HL-60/S4 (cell line): ENCODE results near the gene MEFV.

Experiments used
- in situ Hi-C: fragments of 300-500 bp; cut with MboI; formaldehyde crosslinking; loops from 2 replicates; pipeline ENCODE4 v1.14.3; 2022; ENCODE audit warnings: low sequenced_read_pairs

MEFV gene

DNA sequence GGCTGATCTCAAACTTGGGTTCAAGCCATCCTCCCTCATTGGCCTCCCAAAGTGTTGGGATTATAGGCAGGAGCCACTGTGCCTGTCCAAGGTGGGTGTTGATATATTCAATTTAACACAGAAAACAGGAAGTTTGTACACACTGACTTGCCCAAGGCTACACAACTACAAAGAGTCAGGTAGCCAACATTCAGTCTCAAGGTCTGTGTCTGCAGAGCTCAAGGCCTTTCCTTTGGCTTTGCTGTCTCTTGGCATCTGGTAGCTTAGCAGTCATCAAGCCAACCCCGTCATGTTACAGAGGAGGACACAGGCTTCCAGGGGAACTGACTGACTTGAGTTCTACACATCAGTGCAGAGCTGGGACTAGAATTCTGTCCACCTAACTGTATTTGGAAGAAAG, 11.9 kb upstream of the MEFV start:
- in situ Hi-C loops: no loop called here

GRCh38 chr16:3266873-3267537, 10.6 kb upstream of the MEFV start:
- in situ Hi-C loops: no loop called here

DNA sequence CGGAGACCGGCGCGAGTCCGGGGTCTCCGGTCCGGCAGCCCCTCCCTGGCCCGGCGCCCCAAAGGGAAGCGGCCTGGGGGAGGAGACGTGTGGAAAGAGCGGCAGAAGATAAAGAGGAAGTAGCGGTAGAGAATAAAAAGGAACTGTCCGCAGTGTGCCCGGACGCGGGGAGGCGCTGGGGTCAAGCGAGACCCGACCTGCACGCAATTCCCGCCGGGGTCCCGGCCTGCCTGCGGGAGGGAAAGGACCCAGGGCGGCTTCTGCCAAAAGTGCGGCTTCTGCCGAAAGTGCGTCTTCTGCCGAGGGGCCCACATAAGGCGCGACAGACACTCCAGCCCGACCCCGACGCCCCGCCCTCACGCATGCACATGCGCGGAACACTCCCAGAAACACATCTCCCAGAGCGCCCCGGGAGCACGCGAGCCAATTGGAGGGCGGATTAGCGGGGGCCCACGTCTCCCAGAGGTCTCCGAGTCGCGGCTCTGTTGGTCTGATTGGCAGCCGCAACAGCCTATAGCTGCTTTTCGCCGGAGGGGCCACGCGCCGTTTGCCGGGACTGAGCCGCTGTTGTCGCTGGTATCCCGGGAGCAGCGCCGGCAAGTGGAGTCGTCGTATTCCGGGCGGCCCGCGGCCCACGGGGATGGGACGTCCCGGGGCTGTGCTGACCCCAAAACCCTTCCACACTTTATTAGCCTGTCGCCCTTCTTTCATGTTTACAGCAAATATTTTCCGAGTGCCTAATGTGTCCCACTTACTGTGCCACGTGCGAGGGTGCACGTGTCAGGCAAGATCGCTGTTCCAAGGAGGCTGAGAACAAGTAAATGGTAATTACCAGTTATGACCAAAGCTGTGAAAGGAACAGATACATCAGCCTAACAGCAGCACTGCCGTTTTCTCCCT, 8.0 kb upstream of the MEFV start:
- in situ Hi-C loops: no loop called here

DNA sequence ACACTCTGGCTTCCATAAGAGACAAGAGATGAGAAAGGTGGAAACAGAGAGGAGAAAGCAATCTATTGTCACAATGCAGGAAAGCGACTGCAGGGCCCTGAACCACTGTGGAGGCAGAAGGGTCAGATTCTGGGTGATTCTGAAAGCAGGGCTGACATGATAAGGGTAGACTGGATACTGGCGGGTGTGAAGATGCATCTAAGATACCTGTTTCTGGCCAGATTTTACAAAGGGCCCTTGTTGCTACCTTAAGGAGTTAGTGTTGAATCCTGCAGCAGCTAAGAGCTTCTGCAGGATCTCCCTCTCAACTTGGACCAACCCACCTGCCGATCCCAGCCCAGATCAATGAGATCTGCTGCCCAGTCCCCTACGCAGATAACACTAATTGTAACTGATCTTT, 6.1 kb upstream of the MEFV start:
- in situ Hi-C loops: no loop called here

- in situ Hi-C loops: no loop called here
Measured at GRCh38 chr16:3259836-3260235, 3.4 kb upstream of the MEFV start.

DNA sequence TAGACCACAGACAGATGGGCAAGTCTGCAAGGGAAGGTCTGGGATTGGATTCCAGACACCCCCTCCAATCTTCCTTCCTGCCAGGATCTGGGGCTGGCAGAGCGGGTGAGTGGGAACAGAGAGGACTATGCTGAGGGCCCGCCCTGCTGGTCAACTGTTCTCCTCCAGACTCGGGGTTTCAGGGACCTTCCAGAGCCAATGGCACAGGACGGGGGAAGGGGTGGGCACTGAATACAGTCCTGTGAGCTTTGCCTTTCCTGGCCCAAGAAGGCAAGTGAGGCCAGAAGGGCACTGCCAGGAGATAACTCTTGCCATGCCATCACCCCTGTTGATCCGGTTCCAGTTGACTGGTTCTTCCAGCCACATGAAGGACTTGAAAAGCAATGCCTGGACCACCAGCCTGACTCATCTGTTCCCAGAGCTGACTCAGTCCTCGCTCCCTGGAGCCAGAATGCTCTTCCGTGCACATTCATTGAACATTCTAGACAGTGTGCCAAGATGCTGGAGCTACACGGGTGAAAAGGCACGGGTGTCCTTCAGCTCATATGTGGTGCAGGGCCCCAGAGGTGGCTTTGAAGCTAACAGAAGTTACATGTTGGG, 533 bp upstream of the MEFV start:
- in situ Hi-C loops: no loop called here

- in situ Hi-C loops: no loop called here
Measured at GRCh38 chr16:3254309-3254708, 2.1 kb downstream of the MEFV start.

- in situ Hi-C loops: no loop called here
Measured at GRCh38 chr16:3252967-3253366, 3.5 kb downstream of the MEFV start.

- in situ Hi-C loops: no loop called here
Measured at GRCh38 chr16:3249451-3249850, 7.0 kb downstream of the MEFV start.

DNA sequence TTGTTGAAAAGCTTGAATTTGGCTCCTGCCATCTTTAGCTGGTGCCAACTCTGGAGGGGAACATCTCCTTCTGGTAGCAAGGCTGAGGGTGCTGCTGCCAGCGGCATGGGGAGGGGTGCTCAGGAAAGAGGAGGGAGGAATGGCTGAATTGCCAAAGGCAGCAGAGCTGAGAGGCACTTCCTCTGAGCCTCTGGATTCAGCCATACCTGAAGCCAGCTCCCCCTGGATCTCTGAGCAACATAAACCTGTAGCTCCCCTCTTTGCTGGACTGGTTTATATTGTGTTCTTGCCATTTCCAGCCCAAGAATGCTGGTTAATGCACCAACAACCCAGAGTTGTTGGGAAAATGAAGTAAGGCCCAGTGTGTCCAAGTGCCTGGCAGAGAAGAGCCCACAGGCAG, 7.4 kb downstream of the MEFV start:
- in situ Hi-C loops: no loop called here

- in situ Hi-C loops: no loop called here
Measured at GRCh38 chr16:3248596-3248995, 7.8 kb downstream of the MEFV start.

- in situ Hi-C loops: no loop called here
Measured at GRCh38 chr16:3246876-3247275, 9.6 kb downstream of the MEFV start.

DNA sequence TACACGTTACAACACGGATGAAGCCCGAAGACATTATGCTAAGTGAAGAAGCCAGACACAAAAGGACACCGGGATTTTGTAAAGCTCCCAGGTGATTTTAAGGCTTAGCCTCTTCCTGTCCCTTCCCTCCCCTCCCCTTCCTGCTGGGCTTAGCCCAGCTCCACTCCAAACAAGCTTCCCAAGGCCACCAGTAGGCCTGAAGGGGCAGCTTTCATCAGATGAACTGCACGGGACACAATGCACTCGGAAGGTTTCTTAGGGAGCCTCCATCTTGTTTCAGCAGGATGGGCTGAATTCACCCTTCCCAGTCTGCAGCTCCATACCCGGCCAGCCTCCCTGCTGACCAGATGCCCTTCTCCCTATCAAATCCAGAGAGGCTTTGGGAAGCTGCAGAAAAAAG, 10.4 kb downstream of the MEFV start:
- in situ Hi-C loops: no loop called here

DNA sequence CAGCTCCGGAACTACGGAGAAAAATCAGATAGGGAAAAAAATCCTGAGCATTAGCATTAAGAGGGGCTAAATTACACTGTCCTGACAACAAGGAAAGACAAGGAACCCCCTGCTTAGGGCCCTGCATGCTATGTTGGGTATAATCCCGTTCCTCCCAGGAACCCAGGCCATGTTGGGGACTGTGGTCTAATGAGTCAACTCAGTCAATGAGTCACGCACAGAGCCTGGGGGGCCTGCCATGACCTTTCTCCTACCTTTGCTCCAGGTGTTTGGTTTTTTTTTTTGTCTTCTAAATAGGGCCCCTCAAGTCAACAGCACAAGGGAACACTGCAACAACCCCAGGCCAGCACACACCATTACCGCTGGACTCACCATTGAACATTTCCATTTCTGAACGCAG, 12.6 kb downstream of the MEFV start:
- in situ Hi-C loops: no loop called here

DNA sequence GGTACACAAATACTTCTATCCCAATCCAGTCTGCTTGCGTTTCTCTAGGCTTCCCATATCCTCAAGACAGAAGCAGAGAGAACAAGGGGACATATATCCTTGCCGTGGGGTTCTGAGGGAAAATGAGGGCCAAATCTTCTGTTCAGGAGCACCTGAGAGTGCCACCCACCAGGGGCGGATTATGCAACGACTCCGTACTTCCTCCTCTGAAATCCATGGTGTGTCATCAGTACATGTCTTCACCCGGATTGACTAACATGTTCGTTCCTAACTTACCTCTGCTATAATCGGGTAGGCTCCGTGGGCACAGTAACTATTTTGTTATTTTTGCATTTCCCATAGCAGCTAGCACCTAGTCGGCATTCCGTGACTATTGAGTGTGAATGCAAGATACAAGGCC, 13.7 kb downstream of the MEFV start:
- in situ Hi-C loops: no loop called here

GRCh38 chr16:3241761-3242160, 14.7 kb downstream of the MEFV start:
- in situ Hi-C loops: no loop called here

GRCh38 chr16:3235856-3236669, 20.4 kb downstream of the MEFV start:
- in situ Hi-C loops: no loop called here

DNA sequence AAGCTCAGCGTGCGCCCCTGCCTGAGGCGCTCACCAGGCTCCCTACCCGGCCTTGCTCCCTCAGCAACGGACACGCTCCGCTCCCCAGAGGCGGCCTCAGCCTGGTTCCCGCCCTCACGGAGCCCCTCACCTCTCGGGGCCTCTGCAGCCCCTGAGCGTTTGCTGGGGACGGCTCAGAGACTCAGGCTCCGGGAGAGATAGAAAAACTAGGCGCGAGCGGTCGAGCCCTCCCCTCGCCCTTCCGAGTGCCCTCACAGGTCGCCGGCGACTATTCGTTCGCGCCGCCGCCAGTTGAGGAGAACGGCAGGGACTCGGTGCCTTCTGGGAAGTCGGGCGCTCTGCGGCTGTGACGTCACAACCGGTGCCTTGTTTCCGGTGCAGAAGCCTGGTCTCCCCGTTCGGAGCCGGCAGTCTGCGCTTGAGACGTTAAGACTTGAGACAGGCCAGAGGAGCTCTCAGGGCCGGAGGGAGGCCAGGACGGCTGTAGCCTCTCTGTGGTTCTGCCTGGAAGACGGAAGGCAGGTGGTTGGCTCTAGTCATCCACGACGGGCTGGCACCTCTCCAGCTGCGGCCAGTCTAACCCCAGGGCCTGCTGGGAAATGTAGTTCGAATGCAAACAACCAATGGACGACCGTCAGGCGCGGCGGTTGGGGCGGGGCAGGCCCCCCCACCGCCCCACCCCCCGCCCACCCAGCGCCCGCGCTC, 21.4 kb downstream of the MEFV start, which contains the start of gene ZNF200:
Gene ZNF200 (minus strand): TSS at position 302 of the 705 bp plus-strand sequence. CDS start 1,403 bp downstream, outside the sequence.
- in situ Hi-C loops: no loop called here

DNA sequence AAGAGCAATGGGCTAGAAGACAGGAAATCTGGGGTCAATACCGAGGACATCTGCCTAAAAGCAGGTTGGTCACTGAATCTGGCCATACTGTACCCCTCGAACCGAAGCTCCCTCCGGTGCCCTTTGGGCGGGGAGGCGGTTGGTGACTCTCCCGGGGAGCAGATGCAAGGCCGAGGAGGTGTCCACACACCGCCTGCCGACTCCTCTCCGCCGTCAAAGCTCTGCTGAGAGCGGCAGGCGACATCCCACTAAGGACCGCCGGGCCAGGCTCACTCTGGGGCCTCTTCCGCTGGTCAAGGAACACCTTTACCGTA, 21.9 kb downstream of the MEFV start:
- in situ Hi-C loops: no loop called here

DNA sequence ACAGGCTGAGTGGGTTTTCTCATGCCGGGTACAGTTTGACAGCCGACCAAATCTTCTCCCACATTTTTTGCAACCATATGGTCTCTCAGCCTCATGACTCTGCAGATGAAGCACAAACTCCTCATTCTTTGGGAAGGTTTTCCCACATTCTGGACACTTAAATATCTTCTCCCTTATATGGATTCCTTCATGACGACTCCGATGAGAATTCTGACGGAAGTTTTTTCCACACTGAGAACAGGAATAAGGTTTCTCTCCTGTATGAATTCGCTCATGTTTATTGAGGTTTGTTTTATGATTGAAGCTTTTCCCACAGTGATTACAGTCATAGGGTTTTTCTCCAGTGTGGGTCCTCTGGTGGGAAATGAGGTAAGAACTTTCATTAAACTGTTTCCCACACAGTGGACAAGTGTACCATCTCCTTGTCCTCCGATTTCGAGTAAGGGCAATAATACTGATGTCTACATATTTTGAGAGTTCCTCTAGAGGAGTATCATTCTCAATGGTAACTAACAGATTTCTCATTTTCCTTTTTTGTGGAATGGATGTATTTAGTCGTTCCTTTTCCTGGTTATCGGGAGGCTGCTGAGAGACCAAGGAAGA, 32.4 kb downstream of the MEFV start:
- in situ Hi-C loops: no loop called here
